HEK293 (cell line): ENCODE results near the gene ATMIN.
A peak's percentile ranks its signal among the peaks of the same experiment; 100 is the strongest.

ENCODE experiments used
- KLF9 ChIP-seq: fragments of 450-650 bp; formaldehyde crosslinking; IDR thresholded peaks from 2 replicates; pipeline ENCODE4 v1.5.1; 2016; ENCODE audit warnings: missing biosample characterization, missing genetic modification characterization, low read depth
- SP3 ChIP-seq: fragments of 450-650 bp; formaldehyde crosslinking; IDR thresholded peaks from 2 replicates; pipeline ENCODE4 v1.5.1; 2016; ENCODE audit warnings: missing biosample characterization, missing genetic modification characterization
- ZBTB17 ChIP-seq: fragments of 450-650 bp; formaldehyde crosslinking; IDR thresholded peaks from 2 replicates; pipeline ENCODE4 v1.5.1; 2016; ENCODE audit warnings: missing biosample characterization, missing genetic modification characterization
- ZEB2 ChIP-seq: fragments of 450-650 bp; formaldehyde crosslinking; IDR thresholded peaks from 2 replicates; pipeline ENCODE4 v1.5.1; 2016; ENCODE audit warnings: missing biosample characterization, missing genetic modification characterization
- ZNF121 ChIP-seq: fragments of 450-650 bp; formaldehyde crosslinking; IDR thresholded peaks from 2 replicates; pipeline ENCODE4 v1.5.1; 2016; ENCODE audit warnings: missing biosample characterization, missing genetic modification characterization
- ZNF157 ChIP-seq: fragments of 450-650 bp; formaldehyde crosslinking; IDR thresholded peaks from 2 replicates; pipeline ENCODE4 v1.5.1; 2016; ENCODE audit warnings: missing biosample characterization, missing genetic modification characterization
- ZNF335 ChIP-seq: fragments of 450-650 bp; formaldehyde crosslinking; conservative IDR thresholded peaks from 2 replicates; pipeline ENCODE4 v1.5.1; 2016; ENCODE audit warnings: missing biosample characterization, missing genetic modification characterization
- ZNF394 ChIP-seq: fragments of 450-650 bp; formaldehyde crosslinking; IDR thresholded peaks from 2 replicates; pipeline ENCODE4 v1.5.1; 2016; ENCODE audit warnings: missing biosample characterization, missing genetic modification characterization, mild to moderate bottlenecking, moderate library complexity, borderline replicate concordance
- ZNF404 ChIP-seq: fragments of 450-650 bp; formaldehyde crosslinking; IDR thresholded peaks from 2 replicates; pipeline ENCODE4 v1.5.1; 2017; ENCODE audit warnings: missing biosample characterization, missing genetic modification characterization
- ZNF529 ChIP-seq: fragments of 450-650 bp; formaldehyde crosslinking; IDR thresholded peaks from 2 replicates; pipeline ENCODE4 v1.5.1; 2017; ENCODE audit warnings: missing genetic modification characterization, missing biosample characterization; ENCODE audit not compliant: insufficient replicate concordance
- ZNF549 ChIP-seq: fragments of 450-650 bp; IDR thresholded peaks from 2 replicates; pipeline ENCODE4 v1.5.1; 2018; ENCODE audit warnings: missing biosample characterization, missing genetic modification characterization, mild to moderate bottlenecking, inconsistent platforms, moderate library complexity
- ZNF600 ChIP-seq: fragments of 450-650 bp; formaldehyde crosslinking; IDR thresholded peaks from 2 replicates; pipeline ENCODE4 v1.5.1; 2016; ENCODE audit warnings: missing biosample characterization, missing genetic modification characterization
- ZNF610 ChIP-seq: fragments of 450-650 bp; formaldehyde crosslinking; IDR thresholded peaks from 2 replicates; pipeline ENCODE4 v1.5.1; 2016; ENCODE audit warnings: missing biosample characterization, missing genetic modification characterization, borderline replicate concordance
- ZNF843 ChIP-seq: fragments of 450-650 bp; formaldehyde crosslinking; IDR thresholded peaks from 2 replicates; pipeline ENCODE4 v1.5.1; 2016; ENCODE audit warnings: missing biosample characterization, missing genetic modification characterization
- TF ChIP-seq, protein P1 (sequence below): fragments of 450-650 bp; formaldehyde crosslinking; IDR thresholded peaks from 2 replicates; pipeline ENCODE4 v1.5.1; 2016; ENCODE audit warnings: missing biosample characterization, missing genetic modification characterization
- TF ChIP-seq, protein P2 (sequence below): fragments of 450-650 bp; formaldehyde crosslinking; IDR thresholded peaks from 2 replicates; pipeline ENCODE4 v1.5.1; 2017; ENCODE audit warnings: missing biosample characterization, missing genetic modification characterization
- TF ChIP-seq, protein P3 (sequence below): fragments of 450-650 bp; formaldehyde crosslinking; IDR thresholded peaks from 2 replicates; pipeline ENCODE4 v1.5.1; 2016; ENCODE audit warnings: missing biosample characterization, missing genetic modification characterization
- TF ChIP-seq, protein P4 (sequence below): fragments of 450-650 bp; formaldehyde crosslinking; conservative IDR thresholded peaks from 2 replicates; pipeline ENCODE4 v1.5.1; 2016; ENCODE audit warnings: low read depth, missing biosample characterization, missing genetic modification characterization

Gene ATMIN

DNA sequence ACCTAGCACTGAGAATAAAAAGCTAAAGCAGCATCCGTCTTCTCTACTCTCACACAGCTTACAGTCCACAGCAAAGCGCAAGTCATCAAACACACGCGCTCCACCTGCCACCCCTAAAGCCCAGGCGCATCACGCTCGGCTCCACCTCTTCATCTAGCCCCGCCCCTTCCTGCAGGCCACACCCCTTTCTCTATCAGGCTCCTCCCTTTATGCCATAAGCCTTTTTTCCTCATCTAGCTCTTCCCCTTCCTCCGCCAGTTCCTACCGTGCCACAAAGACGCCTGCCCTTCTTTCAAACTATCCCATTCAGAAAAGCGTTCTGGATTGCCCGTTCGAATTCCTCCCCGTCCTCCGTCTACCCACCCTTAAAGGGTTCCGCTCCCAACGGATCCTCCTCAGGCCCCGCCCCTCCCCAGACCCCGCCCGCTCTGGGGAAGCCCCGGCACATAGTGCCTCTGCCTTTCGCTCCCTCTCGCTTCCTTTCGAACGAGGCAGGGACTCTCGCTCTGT is 41.0 kb downstream of the ATMIN start (continued):
- TF ChIP-seq ZNF600 (tag by site-specific recombination), result peak; percentile 34; the same call in 1 of the 2 replicates
- no peak for TF ChIP-seq ZNF121 (tag by site-specific recombination)
- no peak for TF ChIP-seq ZNF529
- TF ChIP-seq, protein P1, sequence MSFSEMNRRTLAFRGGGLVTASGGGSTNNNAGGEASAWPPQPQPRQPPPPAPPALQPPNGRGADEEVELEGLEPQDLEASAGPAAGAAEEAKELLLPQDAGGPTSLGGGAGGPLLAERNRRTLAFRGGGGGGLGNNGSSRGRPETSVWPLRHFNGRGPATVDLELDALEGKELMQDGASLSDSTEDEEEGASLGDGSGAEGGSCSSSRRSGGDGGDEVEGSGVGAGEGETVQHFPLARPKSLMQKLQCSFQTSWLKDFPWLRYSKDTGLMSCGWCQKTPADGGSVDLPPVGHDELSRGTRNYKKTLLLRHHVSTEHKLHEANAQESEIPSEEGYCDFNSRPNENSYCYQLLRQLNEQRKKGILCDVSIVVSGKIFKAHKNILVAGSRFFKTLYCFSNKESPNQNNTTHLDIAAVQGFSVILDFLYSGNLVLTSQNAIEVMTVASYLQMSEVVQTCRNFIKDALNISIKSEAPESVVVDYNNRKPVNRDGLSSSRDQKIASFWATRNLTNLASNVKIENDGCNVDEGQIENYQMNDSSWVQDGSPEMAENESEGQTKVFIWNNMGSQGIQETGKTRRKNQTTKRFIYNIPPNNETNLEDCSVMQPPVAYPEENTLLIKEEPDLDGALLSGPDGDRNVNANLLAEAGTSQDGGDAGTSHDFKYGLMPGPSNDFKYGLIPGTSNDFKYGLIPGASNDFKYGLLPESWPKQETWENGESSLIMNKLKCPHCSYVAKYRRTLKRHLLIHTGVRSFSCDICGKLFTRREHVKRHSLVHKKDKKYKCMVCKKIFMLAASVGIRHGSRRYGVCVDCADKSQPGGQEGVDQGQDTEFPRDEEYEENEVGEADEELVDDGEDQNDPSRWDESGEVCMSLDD (tag by site-specific recombination), result no peak
- peak; percentile 90 for TF ChIP-seq KLF9 (tag by site-specific recombination)
- peak; percentile 95 for TF ChIP-seq ZNF335 (tag by site-specific recombination)
- TF ChIP-seq, protein P2, sequence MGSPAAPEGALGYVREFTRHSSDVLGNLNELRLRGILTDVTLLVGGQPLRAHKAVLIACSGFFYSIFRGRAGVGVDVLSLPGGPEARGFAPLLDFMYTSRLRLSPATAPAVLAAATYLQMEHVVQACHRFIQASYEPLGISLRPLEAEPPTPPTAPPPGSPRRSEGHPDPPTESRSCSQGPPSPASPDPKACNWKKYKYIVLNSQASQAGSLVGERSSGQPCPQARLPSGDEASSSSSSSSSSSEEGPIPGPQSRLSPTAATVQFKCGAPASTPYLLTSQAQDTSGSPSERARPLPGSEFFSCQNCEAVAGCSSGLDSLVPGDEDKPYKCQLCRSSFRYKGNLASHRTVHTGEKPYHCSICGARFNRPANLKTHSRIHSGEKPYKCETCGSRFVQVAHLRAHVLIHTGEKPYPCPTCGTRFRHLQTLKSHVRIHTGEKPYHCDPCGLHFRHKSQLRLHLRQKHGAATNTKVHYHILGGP (tag by site-specific recombination), result no peak
- no peak for TF ChIP-seq ZNF610 (tag by site-specific recombination)
- no peak for TF ChIP-seq ZNF157
- TF ChIP-seq, protein P3, sequence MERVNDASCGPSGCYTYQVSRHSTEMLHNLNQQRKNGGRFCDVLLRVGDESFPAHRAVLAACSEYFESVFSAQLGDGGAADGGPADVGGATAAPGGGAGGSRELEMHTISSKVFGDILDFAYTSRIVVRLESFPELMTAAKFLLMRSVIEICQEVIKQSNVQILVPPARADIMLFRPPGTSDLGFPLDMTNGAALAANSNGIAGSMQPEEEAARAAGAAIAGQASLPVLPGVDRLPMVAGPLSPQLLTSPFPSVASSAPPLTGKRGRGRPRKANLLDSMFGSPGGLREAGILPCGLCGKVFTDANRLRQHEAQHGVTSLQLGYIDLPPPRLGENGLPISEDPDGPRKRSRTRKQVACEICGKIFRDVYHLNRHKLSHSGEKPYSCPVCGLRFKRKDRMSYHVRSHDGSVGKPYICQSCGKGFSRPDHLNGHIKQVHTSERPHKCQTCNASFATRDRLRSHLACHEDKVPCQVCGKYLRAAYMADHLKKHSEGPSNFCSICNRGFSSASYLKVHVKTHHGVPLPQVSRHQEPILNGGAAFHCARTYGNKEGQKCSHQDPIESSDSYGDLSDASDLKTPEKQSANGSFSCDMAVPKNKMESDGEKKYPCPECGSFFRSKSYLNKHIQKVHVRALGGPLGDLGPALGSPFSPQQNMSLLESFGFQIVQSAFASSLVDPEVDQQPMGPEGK, result peak; percentile 60; the same call in 1 of the 2 replicates
- 0 out of 2 replicates have a peak, but pooled peaks have one; percentile 13 for TF ChIP-seq ZNF843
- 0 out of 2 replicates have a peak, but pooled peaks have one; percentile 54 for TF ChIP-seq ZBTB17 (tag by site-specific recombination)
- no peak for TF ChIP-seq ZNF394 (tag by site-specific recombination)
- TF ChIP-seq SP3, result peak; percentile 93
- no peak for TF ChIP-seq ZEB2 (tag by site-specific recombination)
- no peak for TF ChIP-seq ZNF549 (tag by site-specific recombination)
- no peak for TF ChIP-seq ZNF404 (tag by site-specific recombination)
- TF ChIP-seq, protein P4, sequence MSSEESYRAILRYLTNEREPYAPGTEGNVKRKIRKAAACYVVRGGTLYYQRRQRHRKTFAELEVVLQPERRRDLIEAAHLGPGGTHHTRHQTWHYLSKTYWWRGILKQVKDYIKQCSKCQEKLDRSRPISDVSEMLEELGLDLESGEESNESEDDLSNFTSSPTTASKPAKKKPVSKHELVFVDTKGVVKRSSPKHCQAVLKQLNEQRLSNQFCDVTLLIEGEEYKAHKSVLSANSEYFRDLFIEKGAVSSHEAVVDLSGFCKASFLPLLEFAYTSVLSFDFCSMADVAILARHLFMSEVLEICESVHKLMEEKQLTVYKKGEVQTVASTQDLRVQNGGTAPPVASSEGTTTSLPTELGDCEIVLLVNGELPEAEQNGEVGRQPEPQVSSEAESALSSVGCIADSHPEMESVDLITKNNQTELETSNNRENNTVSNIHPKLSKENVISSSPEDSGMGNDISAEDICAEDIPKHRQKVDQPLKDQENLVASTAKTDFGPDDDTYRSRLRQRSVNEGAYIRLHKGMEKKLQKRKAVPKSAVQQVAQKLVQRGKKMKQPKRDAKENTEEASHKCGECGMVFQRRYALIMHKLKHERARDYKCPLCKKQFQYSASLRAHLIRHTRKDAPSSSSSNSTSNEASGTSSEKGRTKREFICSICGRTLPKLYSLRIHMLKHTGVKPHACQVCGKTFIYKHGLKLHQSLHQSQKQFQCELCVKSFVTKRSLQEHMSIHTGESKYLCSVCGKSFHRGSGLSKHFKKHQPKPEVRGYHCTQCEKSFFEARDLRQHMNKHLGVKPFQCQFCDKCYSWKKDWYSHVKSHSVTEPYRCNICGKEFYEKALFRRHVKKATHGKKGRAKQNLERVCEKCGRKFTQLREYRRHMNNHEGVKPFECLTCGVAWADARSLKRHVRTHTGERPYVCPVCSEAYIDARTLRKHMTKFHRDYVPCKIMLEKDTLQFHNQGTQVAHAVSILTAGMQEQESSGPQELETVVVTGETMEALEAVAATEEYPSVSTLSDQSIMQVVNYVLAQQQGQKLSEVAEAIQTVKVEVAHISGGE (tag by site-specific recombination), result peak; percentile 94
